CMK (cell line): ENCODE measurements around the gene SLC43A2.

Experiments
- DNase-seq: peaks from one replicate; pipeline ENCODE4 v3.0.0-alpha.2; 2010; ENCODE audit warnings: low read depth

SLC43A2 gene

DNA sequence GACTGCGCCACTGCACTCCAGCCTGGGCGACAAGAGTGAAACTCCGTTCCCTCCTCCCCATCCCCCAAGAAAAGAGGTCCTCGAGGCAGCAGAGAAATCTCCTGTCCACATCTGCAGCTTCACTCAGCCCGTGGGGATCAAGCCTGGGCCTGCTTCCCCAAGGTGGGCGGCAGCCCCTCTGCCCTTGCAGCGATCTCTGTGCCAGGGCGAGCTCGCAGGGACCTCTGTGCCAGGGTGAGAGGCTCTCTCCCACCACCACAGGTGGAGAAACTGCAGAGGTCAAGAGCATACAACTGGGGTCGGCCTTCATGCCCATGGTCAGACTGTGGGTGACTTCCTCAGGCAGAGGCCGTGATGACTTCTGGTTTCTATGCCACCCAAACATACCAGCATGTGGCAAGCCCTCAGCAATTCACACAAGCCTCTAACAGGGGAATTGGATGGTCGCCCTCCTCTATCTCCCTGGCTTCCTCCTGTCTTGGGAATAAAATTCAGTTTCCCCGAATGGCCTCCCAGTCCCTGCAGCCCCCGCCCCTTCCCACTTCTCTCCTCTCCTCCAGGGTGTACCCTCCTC is 5.5 kb downstream of the SLC43A2 start:
- no peak for DNase-seq

DNA sequence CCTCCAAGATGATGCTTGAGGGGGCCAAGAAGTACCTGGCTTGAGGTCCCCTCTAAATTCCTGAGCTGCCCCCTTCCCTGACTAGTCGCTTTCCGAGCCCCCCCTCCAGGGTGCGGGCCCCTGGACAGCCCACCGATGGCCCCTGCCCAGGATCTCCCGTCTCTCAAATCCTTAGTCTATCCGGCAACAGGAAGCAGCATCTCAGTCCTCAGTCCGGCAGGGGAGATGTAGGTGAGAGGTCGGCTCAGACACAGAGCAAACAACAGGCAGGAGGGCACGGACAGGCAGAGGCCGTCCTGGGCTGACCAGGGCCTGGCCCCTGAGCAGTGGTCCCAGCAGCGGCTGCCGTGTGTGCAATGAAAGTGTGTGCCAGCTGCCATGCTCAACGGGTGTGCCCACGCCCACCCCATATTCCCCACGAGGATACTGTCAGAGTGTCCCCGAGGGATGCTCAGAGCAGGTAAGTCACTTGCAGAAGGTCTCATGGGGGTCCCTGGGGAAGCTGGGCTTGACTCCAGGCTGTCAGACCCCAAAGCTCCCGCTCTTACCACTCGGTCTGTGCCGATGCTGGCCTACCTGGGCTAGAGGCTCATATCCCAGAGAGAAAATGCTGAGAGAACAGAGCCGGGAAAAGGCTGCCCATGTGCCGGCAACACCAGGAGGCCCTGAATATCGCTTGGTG is 7.2 kb downstream of the SLC43A2 start:
- no peak for DNase-seq

DNA sequence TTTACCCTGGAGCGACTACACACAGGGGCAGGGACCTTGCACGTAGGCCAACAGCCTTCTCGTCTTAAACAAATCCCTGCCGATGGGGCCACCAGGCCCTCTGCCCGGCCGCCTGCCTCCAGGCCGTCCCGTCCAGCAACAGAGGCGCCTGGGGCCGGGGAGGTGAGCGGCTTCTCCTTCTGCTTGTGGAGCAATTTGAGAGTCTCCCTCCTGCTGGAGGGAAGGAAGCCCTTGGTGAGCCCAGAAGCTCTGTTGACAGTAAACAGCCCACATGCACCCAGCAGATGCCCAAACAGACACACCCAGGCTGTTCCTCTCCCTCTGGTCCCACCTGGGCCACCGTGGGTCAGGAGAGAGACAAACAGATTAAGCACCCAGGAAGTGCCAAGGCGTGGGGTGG is 8.1 kb downstream of the SLC43A2 start:
- DNase-seq: no peak

DNA sequence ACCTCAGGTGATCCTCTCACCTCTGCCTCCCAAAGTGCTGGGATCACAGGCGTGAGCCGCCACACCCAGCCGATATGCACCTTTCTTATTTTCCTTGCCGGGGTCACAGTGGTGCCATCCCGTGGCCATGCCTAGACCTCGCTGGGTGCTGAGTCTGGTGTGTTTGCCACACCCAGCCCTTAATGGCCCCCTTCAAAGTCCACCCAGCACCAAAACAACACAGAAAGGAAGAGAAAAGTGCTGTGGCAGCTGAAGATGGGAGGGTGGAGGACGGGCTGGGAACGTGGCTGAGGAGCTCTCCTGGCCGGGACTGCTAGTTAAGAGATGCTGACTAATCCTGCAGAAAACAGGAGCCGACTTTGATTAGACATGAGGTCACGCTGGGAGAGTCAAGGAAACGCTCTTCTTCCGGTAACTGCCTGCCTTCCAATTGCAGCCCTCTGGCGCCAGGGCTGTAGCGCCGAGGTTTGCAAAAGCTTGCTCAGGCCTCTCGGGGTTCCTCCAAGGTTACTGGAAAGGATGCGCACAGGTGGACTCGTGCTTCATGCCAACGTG is 10.9 kb downstream of the SLC43A2 start:
- DNase-seq: no peak

DNA sequence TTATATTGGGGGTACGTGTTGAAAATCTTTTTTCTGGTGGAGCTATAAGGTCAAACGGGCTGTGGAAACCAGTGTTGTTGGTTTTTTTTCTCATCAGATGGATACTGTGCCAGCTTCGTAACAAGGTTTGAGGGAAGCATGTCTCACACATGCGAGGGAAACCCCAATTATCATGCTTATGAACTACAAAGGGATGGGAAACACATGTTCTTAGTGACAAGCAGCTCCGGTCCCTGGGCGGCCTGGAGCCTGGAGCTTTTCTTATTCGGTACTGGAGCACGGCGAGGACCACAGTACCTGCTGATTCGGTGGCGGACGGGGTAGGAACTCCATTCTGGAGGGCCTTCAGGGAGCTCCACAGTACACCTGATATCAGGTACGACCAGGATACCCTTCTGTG is 12.5 kb downstream of the SLC43A2 start:
- no peak for DNase-seq

DNA sequence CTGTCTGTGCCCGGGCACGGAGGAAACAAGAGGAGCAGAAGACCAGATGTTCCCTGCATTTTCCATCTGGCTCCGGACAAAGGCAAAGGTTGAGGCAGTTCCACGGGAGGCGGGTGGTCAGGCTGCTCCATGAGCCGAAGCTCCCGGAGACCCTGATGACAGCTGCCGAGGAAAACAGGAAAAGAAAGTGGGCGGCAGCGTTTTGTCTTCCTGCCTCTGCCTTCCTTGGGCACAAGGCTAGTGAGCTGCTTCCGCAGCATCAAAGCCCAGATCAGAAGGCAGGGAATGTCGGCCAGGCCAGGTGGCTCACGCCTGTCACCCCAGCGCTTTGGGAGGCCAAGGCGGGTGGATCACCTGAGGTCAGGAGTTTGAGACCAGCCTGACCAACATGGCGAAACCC is 16.2 kb downstream of the SLC43A2 start:
- no peak for DNase-seq

DNA sequence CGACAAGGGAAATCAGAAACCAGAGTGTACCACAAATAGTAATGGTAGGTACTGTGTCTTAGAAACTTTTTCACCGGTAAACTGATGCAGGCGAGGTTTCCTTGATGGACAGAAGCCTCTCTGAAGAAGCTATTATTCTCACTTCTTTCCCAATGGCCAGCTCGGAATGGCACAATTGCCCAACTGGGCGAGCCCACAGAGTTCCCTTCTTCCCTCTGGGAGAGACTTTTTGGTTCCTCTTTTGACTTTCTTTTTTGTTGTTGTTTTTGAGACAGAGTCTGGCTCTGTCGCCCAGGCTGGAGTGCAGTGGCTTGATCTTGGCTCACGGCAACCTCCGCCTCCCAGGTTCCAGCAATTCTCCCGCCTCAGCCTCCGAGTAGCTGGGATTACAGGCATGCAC is 16.9 kb downstream of the SLC43A2 start:
- no peak for DNase-seq

- no peak for DNase-seq
Observed at GRCh38 chr17:1608676-1609075, 20.0 kb downstream of the SLC43A2 start.

DNA sequence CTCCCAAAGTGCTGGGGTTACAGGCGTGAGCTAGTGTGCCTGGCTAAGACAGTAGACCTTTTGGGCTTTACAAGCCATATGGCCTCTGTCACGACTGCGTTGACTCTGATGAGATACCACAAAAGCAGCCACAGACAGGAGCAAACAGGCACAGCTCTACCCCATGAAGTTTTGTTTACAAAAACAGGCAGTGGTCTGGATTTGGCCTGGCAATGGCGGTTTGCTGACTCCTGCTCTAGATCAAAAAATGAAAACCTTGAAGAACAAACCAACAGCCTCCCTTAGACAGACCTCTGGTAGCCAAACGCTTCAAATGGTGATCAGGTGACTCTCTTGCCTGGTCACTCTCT is 20.7 kb downstream of the SLC43A2 start:
- no peak for DNase-seq

DNA sequence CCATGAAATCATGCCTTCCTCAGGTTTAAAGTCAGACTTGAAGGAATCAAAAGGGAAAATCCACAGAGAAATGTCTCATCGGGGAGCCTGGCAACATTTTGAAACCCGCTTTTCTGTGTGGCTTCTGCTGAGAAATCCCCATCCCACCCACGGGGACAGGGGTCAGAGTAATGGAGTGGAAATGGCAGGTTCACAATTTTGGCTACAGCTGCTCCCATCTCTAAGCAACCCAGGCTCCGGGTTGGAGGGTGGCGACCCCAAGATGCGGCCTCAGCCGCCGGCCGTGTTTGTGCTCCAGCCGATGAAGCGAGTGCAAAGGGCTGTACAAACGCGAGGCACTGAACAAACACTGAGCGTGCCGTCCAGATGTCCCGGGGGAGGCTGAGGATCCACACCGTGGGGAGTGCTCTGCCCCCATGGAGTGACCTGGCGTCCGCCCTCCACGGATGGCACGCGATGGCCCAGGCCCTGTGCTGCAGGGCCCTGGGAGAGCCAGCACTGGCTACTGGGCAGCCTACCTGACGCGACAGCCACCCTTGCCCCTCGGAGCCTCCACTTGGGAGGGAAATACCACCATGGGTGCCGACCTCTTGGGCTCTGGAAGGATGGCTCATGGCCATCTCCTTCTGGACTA is 22.2 kb downstream of the SLC43A2 start:
- no peak for DNase-seq

DNA sequence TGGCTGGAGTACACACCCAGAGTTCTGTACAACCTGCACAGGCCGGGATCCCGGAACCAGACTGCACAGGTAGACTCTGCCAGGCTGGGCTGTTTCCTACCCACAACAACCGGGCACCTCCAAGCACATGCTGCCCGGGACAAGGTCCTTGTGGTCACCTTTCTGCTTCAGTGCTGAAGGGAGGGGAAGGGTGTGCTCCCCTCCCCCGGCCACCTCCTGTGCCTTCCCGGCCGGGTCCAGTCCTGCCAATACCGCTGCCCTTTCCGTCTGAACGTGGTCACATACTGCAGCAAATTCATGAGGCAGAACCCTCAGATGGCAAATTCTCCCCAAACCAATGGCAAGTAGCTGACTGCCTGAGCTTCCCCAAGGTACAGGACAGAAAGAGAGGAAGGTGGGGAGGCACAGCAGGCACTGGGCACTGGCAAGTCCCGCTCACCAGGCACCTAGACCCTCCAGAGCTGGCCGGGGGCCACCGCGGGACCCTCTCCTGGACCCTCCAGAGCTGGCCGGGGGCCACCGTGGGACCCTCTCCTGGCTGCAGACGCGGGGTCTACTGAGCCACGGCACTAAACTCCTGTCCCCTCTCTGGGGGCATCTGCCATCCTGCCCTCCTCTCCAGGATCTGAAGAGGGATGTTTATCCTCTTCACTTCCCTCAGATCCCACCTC is 22.8 kb downstream of the SLC43A2 start:
- DNase-seq: no peak

- DNase-seq: no peak
Observed at GRCh38 chr17:1604831-1605528, 23.7 kb downstream of the SLC43A2 start.

GRCh38 chr17:1601571-1601970 is 27.1 kb downstream of the SLC43A2 start:
- DNase-seq: no peak

GRCh38 chr17:1598399-1599095 is 30.1 kb downstream of the SLC43A2 start:
- DNase-seq: no peak

GRCh38 chr17:1597861-1598342 is 30.7 kb downstream of the SLC43A2 start:
- DNase-seq: no peak

DNA sequence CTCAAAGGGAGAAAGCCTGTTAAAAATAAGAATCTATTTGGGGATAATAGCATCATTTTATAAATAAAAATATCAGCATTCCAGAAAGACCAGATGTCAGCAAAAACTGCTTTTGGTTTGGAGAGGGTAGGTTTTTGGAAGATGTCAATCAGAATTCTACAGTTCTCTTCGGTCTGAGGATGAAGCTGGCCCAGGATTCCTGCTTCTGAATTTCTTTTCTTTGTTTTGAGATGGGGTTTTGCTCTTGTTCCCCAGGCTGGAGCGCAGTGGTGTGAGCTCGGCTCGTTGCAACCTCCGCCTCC is 35.1 kb downstream of the SLC43A2 start:
- no peak for DNase-seq

DNA sequence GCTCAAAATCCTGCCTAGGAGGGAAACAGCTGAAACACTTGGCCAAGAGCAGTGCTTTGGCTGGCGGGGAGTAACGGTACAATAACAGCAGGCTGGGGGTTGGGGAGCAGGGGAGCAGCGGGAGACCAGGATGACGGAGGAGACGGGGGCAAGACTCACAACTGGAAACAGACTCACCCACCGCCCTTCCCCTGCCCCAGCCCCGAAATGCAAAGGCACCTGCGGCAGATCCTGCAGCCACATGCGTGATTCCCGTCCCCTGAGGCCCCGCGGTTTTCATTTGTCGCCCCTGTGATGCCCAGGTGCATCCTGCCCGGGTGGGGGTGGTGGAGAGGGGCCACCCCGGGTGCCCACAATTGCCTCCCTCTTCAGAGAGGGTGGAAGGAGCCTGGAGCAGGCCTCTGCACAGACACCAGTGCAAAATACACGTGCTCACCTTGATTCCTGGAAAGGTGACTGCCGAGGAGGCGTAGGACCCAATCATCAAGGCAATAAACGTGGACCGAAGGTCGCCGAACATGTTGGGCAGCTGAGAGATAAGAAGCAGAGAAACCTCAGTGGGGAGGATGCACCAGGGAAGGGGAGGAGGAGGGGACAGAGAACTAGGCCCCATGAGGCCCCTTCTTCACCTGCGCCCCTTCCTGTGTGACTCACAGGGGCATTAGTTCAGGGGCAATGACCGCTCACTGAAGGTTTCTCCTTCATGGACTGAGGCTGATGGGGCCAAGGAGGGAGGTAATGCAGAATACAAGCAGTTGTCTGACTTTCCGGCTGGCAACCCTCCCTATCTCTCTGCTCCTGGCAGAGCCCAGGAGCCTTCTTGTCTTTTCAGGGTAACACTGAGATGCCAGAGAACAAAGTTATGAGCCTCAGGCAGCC is 35.6 kb downstream of the SLC43A2 start:
- no peak for DNase-seq

GRCh38 chr17:1591474-1592090 is 37.1 kb downstream of the SLC43A2 start:
- no peak for DNase-seq

GRCh38 chr17:1590747-1591473 is 37.7 kb downstream of the SLC43A2 start:
- DNase-seq: no peak
